ENCODE measurements around the gene CDC14A.
"Not testable (repeated sequence)": the region's sequence is repeated elsewhere in the genome, so short reads cannot be mapped to it uniquely, and the experiment has no call there.

The CDC14A gene

GRCh38 chr1:100404821-100405220 is 52.5 kb downstream of the CDC14A start:
- H3K36me3 ChIP-seq (ENCODE audit: insufficient read depth): no peaks in the 10 kb centered on the region
- H4K20me1 ChIP-seq (ENCODE audit: insufficient read depth): no peaks in the 10 kb centered on the region
- TF ChIP-seq CTCF (conservative IDR thresholded peaks at IDR 0.05; ENCODE audit: low read depth, low read length): no peak
- no peaks in the 10 kb centered on the region for H3K79me2 ChIP-seq (ENCODE audit: insufficient read depth, low read depth)
- H3K27me3 ChIP-seq (ENCODE audit: insufficient read depth, low read depth): no peaks in the 10 kb centered on the region
- no peak overlapping the region for H3K9ac ChIP-seq
- H2AFZ ChIP-seq (ENCODE audit: low read depth): no peak overlapping the region
- no peak overlapping the region for H3K4me3 ChIP-seq (IDR thresholded peaks at IDR 0.05; ENCODE audit: insufficient read depth, low read depth, low read length)
- H3K27ac ChIP-seq: no peak overlapping the region
- H3K4me2 ChIP-seq: no peak overlapping the region
- no peaks in the 10 kb centered on the region for H3K4me1 ChIP-seq (ENCODE audit: low read depth, poor library complexity, severe bottlenecking)

GRCh38 chr1:100405902-100406301 is 53.6 kb downstream of the CDC14A start:
- not testable (repeated sequence) for H4K20me1 ChIP-seq (ENCODE audit: insufficient read depth); H3K27me3 ChIP-seq (ENCODE audit: insufficient read depth, low read depth); H3K27ac ChIP-seq; H3K9ac ChIP-seq; H3K4me1 ChIP-seq (ENCODE audit: low read depth, poor library complexity, severe bottlenecking); H3K79me2 ChIP-seq (ENCODE audit: insufficient read depth, low read depth); H3K4me3 ChIP-seq (IDR thresholded peaks at IDR 0.05; ENCODE audit: insufficient read depth, low read depth, low read length); H2AFZ ChIP-seq (ENCODE audit: low read depth); H3K4me2 ChIP-seq; H3K36me3 ChIP-seq (ENCODE audit: insufficient read depth)

- H3K9ac ChIP-seq; H3K27me3 ChIP-seq (ENCODE audit: insufficient read depth, low read depth); H3K36me3 ChIP-seq (ENCODE audit: insufficient read depth); H3K4me2 ChIP-seq; H3K4me3 ChIP-seq (IDR thresholded peaks at IDR 0.05; ENCODE audit: insufficient read depth, low read depth, low read length); H4K20me1 ChIP-seq (ENCODE audit: insufficient read depth); H3K27ac ChIP-seq; H3K4me1 ChIP-seq (ENCODE audit: low read depth, poor library complexity, severe bottlenecking); H2AFZ ChIP-seq (ENCODE audit: low read depth); H3K79me2 ChIP-seq (ENCODE audit: insufficient read depth, low read depth): not testable (repeated sequence)
Measured at GRCh38 chr1:100407390-100407789, 55.1 kb downstream of the CDC14A start.

- no peak overlapping the region for H3K27ac ChIP-seq
- H2AFZ ChIP-seq (ENCODE audit: low read depth): no peak overlapping the region
- no peak for TF ChIP-seq CTCF (conservative IDR thresholded peaks at IDR 0.05; ENCODE audit: low read depth, low read length)
- H3K79me2 ChIP-seq (ENCODE audit: insufficient read depth, low read depth): no peaks in the 10 kb centered on the region
- no peak overlapping the region for H3K4me3 ChIP-seq (IDR thresholded peaks at IDR 0.05; ENCODE audit: insufficient read depth, low read depth, low read length)
- no peaks in the 10 kb centered on the region for H3K36me3 ChIP-seq (ENCODE audit: insufficient read depth)
- no peaks in the 10 kb centered on the region for H4K20me1 ChIP-seq (ENCODE audit: insufficient read depth)
- H3K4me1 ChIP-seq (ENCODE audit: low read depth, poor library complexity, severe bottlenecking): no peaks in the 10 kb centered on the region
- no peak overlapping the region for H3K9ac ChIP-seq
- H3K4me2 ChIP-seq: no peak overlapping the region
- no peaks in the 10 kb centered on the region for H3K27me3 ChIP-seq (ENCODE audit: insufficient read depth, low read depth)
Measured at GRCh38 chr1:100411019-100411418, 58.7 kb downstream of the CDC14A start.

GRCh38 chr1:100411574-100411973 is 59.3 kb downstream of the CDC14A start:
- no peak overlapping the region for H3K4me3 ChIP-seq (IDR thresholded peaks at IDR 0.05; ENCODE audit: insufficient read depth, low read depth, low read length)

More at GRCh38 chr1:100411574-100411973, 59.3 kb downstream of the CDC14A start:
- Histone ChIP-seq H3K4me2 (no peak overlapping the region), H3K27ac (no peak overlapping the region), H4K20me1 (ENCODE audit: insufficient read depth) (no peaks in the 10 kb centered on the region), H3K36me3 (ENCODE audit: insufficient read depth) (no peaks in the 10 kb centered on the region), H3K79me2 (ENCODE audit: insufficient read depth, low read depth) (no peaks in the 10 kb centered on the region), H3K9ac (no peak overlapping the region), H3K27me3 (ENCODE audit: insufficient read depth, low read depth) (no peaks in the 10 kb centered on the region), H2AFZ (ENCODE audit: low read depth) (no peak overlapping the region), H3K4me1 (ENCODE audit: low read depth, poor library complexity, severe bottlenecking) (no peaks in the 10 kb centered on the region)
- no peak for TF ChIP-seq CTCF (conservative IDR thresholded peaks at IDR 0.05; ENCODE audit: low read depth, low read length)
